Calu3 (cell line): ENCODE results near the gene TAF12. TPM values are rescaled to one million over a fixed set of nuclear protein-coding genes. Genes with fewer than 3 reads are reported as not detected.

Source experiments
- BruUV-seq: library from RNA; stranded (reverse); fragments of 400-500 nt; replicated peaks from 2 replicates; lab custom pipeline; 2021; lab: Mats Ljungman, UMichigan
- CTCF ChIA-PET: fragments of 300-600 bp; sonication (Branson Sonifier 250); formaldehyde crosslinking; loops from one replicate; lab custom pipeline; 2022; ENCODE audit warnings: antibody characterized with exemption; lab: Charles Lee
- DNase-seq: peaks from one replicate; pipeline ENCODE4 v3.0.0; 2022
- H3K27ac Mint-ChIP-seq: one replicate; pipeline ENCODE4 v1.8.0; 2022; ENCODE audit warnings: mixed read lengths; ENCODE audit not compliant: unreplicated experiment
- H3K27me3 Mint-ChIP-seq: one replicate; pipeline ENCODE4 v1.8.0; 2022; ENCODE audit warnings: mixed read lengths; ENCODE audit not compliant: unreplicated experiment
- H3K36me3 Mint-ChIP-seq: one replicate; pipeline ENCODE4 v1.8.0; 2022; ENCODE audit warnings: mild to moderate bottlenecking, moderate library complexity, mixed read lengths; ENCODE audit not compliant: insufficient read depth, unreplicated experiment
- H3K4me1 Mint-ChIP-seq: one replicate; pipeline ENCODE4 v1.8.0; 2022; ENCODE audit warnings: mild to moderate bottlenecking, low read depth, mixed read lengths; ENCODE audit not compliant: unreplicated experiment
- H3K4me3 Mint-ChIP-seq: one replicate; pipeline ENCODE4 v1.8.0; 2022; ENCODE audit warnings: mild to moderate bottlenecking, low read depth, moderate library complexity, mixed read lengths; ENCODE audit not compliant: unreplicated experiment
- H3K9me3 Mint-ChIP-seq: one replicate; pipeline ENCODE4 v1.8.0; 2022; ENCODE audit warnings: low read depth, mixed read lengths; ENCODE audit not compliant: unreplicated experiment
- intact Hi-C: fragments of 100-400 bp; cut with micrococcal nuclease; formaldehyde crosslinking; loops from one replicate; pipeline ENCODE4 v1.10.0; 2022; ENCODE audit not compliant: unreplicated experiment
- total RNA-seq: library from RNA; stranded (reverse); gene quantifications from 2 replicates; pipeline ENCODE4 v1.2.3, GENCODE V29; 2022
- TF ChIP-seq, protein P1 (sequence below): fragments of 200-600 bp; IDR thresholded peaks from one replicate; pipeline ENCODE4 v1.8.0; 2022; ENCODE audit warnings: antibody characterized with exemption; ENCODE audit not compliant: unreplicated experiment

TAF12 gene
- total RNA-seq, 1 experiment from 2014 or later = 21.6 TPM

DNA sequence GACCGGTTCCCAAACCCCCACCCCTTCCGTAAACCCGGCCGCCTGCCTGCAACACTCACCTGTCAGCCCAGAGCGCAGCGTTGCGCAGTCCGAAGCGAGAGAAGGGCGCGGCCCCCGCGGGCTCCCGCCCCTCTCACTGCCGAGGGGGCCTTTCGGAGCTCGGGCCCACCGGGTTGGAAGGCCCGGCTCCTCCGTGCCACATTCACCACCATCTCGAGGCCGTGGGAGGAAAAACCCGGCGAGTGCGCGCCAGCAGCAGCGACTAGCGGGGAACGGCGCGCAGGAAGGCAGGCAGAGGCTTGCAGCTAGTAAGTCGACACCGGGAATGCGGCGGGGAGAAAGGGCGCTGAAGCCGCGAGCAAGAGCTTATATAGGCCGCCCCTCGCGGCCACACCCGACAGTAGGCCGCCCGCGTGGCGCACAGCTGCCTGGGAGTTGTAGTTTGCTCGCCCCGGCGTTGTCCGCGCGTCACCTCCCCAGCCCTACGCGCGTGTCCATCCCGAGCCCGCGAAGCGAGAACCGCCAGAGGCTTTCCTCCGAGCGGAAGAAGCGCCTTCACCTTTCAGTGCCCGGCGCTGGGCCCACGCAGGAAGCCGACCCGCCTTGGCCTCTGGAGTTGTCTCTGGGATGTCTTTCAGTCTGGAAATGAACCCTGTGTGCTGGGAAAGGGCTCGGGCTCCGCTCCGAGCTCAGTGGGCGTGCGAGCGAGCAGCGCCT, 61.2 kb downstream of the TAF12 start:
- peaks cover 67% of the 10 kb centered on the region for H3K36me3 Mint-ChIP-seq
- intact Hi-C loops = loop anchor here (5.0 kb wide), 1 partner anchor 74 kb away; the partner anchor contains the start of gene RCC1
- no peaks in the 10 kb centered on the region for H3K9me3 Mint-ChIP-seq
- CTCF ChIA-PET = interaction anchor here (0.5 to 3.5 kb wide), 8 partner anchors 8 to 333 kb away, joined by 3 to 21 read pairs (median 4); partner anchors contain the start of genes RCC1 and TRNAU1AP
- H3K27me3 Mint-ChIP-seq = no peaks in the 10 kb centered on the region
- no TSS peak for BruUV-seq
- H3K4me1 Mint-ChIP-seq = peaks cover 32% of the 10 kb centered on the region
- peak overlapping the region; percentile 93 for H3K27ac Mint-ChIP-seq
- DNase-seq = peak; percentile 96
- H3K4me3 Mint-ChIP-seq = peak overlapping the region; percentile 95
- TF ChIP-seq, protein P1, sequence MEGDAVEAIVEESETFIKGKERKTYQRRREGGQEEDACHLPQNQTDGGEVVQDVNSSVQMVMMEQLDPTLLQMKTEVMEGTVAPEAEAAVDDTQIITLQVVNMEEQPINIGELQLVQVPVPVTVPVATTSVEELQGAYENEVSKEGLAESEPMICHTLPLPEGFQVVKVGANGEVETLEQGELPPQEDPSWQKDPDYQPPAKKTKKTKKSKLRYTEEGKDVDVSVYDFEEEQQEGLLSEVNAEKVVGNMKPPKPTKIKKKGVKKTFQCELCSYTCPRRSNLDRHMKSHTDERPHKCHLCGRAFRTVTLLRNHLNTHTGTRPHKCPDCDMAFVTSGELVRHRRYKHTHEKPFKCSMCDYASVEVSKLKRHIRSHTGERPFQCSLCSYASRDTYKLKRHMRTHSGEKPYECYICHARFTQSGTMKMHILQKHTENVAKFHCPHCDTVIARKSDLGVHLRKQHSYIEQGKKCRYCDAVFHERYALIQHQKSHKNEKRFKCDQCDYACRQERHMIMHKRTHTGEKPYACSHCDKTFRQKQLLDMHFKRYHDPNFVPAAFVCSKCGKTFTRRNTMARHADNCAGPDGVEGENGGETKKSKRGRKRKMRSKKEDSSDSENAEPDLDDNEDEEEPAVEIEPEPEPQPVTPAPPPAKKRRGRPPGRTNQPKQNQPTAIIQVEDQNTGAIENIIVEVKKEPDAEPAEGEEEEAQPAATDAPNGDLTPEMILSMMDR = no peak

DNA sequence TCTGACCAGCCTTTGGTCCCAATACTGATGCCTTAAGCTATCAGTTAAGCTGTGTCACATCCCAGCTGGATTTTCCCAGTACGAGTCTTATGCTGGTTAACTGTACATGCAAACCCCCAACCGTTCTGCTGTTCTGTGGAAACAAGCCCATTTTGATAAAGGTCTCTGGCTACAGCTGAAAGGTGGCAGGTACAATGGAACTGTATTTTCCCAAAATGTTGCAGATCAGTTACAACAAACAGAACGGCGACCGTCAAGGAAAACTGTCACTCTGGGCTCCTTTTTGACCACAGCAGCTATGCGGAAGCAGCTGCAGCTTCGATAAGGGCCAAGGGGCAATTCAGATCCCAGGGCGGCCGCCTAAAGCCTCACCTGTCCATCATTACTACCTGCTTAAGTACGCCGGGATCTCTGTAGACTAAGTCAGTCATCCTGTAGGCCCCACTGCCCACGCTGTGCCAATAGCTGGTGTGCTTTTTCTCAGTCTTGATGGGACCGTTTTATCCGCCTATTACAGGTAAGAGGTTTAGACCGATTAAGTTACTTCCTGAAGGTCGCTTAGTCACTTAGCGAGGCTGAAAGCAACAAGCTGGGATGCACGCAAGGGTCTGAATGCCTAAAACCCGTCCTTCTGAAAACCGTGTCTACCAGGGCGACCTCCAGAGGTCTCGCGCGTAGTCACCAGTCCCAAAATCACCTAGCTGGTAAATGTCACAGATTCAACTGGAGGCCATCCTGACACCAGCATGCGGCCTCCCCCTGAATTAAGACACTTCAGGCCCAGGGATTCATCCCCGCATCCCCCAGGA, 61.9 kb downstream of the TAF12 start:
- Mint-ChIP-seq H3K9me3 (no peaks in the 10 kb centered on the region), H3K4me3 (peak overlapping the region; percentile 95), H3K4me1 (peaks cover 32% of the 10 kb centered on the region), H3K27ac (peak overlapping the region; percentile 93), H3K36me3 (peaks cover 75% of the 10 kb centered on the region), H3K27me3 (no peaks in the 10 kb centered on the region)
- CTCF ChIA-PET = interaction anchor here (0.9 to 3.5 kb wide), 4 partner anchors 22 to 75 kb away, joined by 3 to 21 read pairs (median 5); partner anchors contain the start of genes RCC1 and TAF12
- DNase-seq = peak; percentile 47
- TF ChIP-seq, protein P1 = no peak
- TSS peak; percentile 66 for BruUV-seq
- intact Hi-C loops = loop anchor here (5.0 kb wide), 1 partner anchor 74 kb away; the partner anchor contains the start of gene RCC1

DNA sequence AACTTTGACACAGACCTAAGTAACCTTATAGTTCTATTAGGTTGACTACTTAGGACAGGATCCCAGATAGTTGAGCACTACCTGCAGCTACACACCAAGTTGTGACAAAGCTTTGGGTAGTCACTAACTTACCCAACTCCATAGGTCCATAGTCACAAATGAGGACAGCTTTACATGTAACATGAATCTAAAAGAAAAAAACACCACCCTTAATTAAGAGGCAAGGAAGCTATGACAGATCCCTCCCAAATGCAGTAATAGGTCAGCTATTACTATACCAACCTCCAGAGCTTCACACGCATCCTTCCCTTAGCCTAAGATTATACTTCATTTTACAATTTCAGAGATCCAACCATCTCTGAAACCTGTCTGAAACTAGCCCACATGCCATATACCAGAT, 63.5 kb downstream of the TAF12 start:
- Mint-ChIP-seq H3K9me3 (no peaks in the 10 kb centered on the region), H3K27me3 (no peaks in the 10 kb centered on the region), H3K27ac (peak overlapping the region; percentile 93), H3K4me1 (peaks cover 32% of the 10 kb centered on the region), H3K4me3 (peak overlapping the region; percentile 95), H3K36me3 (peaks cover 85% of the 10 kb centered on the region)
- intact Hi-C loops = no loop called here
- TF ChIP-seq, protein P1 = no peak
- no TSS peak for BruUV-seq
- CTCF ChIA-PET = interaction anchor here (1.1 to 3.5 kb wide), 2 partner anchors 23 to 62 kb away, joined by 3 to 21 read pairs; no protein-coding TSS in a partner anchor
- DNase-seq = no peak

DNA sequence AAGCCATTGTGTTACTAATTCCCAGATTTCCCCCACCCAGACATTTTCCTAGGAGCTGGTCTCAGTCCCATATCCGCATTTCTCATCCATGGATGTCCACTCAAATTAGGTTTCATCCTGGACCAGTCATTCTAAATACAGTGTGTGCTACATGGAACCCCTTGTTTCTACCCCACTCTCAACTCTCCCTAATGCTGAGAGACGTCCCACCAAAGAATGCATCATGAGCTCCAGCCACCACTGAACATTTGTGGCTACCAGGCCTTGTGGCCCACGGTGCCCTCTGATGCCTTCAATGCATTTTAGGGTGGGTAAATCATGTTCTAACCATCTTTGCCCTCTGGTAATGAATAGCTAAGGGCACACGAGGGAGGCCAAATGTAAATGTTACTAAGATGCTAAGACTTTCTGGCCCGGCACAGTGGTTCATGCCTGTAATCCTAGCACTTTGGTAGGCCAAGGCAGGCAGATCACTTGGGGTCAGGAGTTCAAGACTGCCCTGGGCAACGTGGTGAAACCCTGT, 64.1 kb downstream of the TAF12 start:
- Mint-ChIP-seq H3K9me3 (no peaks in the 10 kb centered on the region), H3K36me3 (peaks cover 92% of the 10 kb centered on the region), H3K4me3 (peak overlapping the region; percentile 95), H3K27me3 (no peaks in the 10 kb centered on the region), H3K4me1 (peaks cover 32% of the 10 kb centered on the region), H3K27ac (peak overlapping the region; percentile 73)
- CTCF ChIA-PET = interaction anchor here (1.1 to 3.5 kb wide), 2 partner anchors 24 to 63 kb away, joined by 3 to 21 read pairs; no protein-coding TSS in a partner anchor
- intact Hi-C loops = no loop called here
- TF ChIP-seq, protein P1 = no peak
- no peak for DNase-seq
- BruUV-seq = no TSS peak
